ENCODE data around the gene MRPL49. TPM values are rescaled to one million over a fixed set of nuclear protein-coding genes. Genes with fewer than 3 reads are reported as not detected.

Gene MRPL49
- total and polyA plus RNA-seq, 9 of the 15 experiments (the other 6 are each of a cell fraction or from before 2014, with no cell fraction given), result 74.3 to 132 (median 91.2) TPM

- peak; percentile 75; the same call in 1 of the 2 replicates for TF ChIP-seq ZNF780A (CRISPR knock-in tag; IDR thresholded peaks at IDR 0.05)
- TF ChIP-seq SAFB2 (IDR thresholded peaks at IDR 0.05; ENCODE audit: borderline replicate concordance, low read depth, low read length, severe bottlenecking), result no peak
- no peak for TF ChIP-seq CREBBP (IDR thresholded peaks at IDR 0.05; ENCODE audit: low read depth, low read length)
- TF ChIP-seq ZMIZ1 (IDR thresholded peaks at IDR 0.05; ENCODE audit: low read depth in 2 of 2, low read length in 2 of 2), result no peak; a peak in 1 of 4 replicates
- peak; percentile 93 for TF ChIP-seq MBD2 (IDR thresholded peaks at IDR 0.05; ENCODE audit: borderline replicate concordance, low read depth)
- TF ChIP-seq TFAM (CRISPR knock-in tag; conservative IDR thresholded peaks at IDR 0.05), result no peak
- 0 out of 2 replicates have a peak, but pooled peaks have one; percentile 33 for TF ChIP-seq ZBTB43 (CRISPR knock-in tag; IDR thresholded peaks at IDR 0.05)
- TF ChIP-seq HNRNPK (IDR thresholded peaks at IDR 0.05; ENCODE audit: low read depth, low read length, poor library complexity, severe bottlenecking), result no peak
- TF ChIP-seq ZHX1 (conservative IDR thresholded peaks at IDR 0.05; ENCODE audit: low read length), result peak; percentile 39; the same call in 1 of the 2 replicates
- TF ChIP-seq GTF2A2 (tag; IDR thresholded peaks at IDR 0.05), result no peak
- TF ChIP-seq ZSCAN32 (CRISPR knock-in tag; IDR thresholded peaks at IDR 0.05), result no peak
- no peak for TF ChIP-seq KDM1A (IDR thresholded peaks at IDR 0.05)
- peak; percentile 94 for TF ChIP-seq JUND (IDR thresholded peaks at IDR 0.05; ENCODE audit: borderline replicate concordance, low read depth, low read length)
- peak; percentile 45; the same call in 1 of the 3 replicates for TF ChIP-seq JUND (tag; IDR thresholded peaks at IDR 0.05; ENCODE audit: borderline replicate concordance, low read depth, low read length)
- no peak for TF ChIP-seq HDAC3 (IDR thresholded peaks at IDR 0.05; ENCODE audit: borderline replicate concordance, partially characterized antibody)
- TF ChIP-seq CHD4 (IDR thresholded peaks at IDR 0.05; ENCODE audit: insufficient read depth, insufficient replicate concordance, low read depth, low read length, poor library complexity, severe bottlenecking), result no peak
Measured at GRCh38 chr11:65134240-65134951, 12.3 kb downstream of the MRPL49 start, which contains the start of gene SYVN1 (continued).
